Activated CD4-positive, alpha-beta T cell treated with anti-CD3 and anti-CD28 coated beads, Interleukin-2, amount 50 U/mL, for 16 hours (primary cell): Measurements from ENCODE around the gene FAM228A.

ENCODE experiments used
- DNase-seq: peaks from one replicate; pipeline ENCODE4 v3.0.0-alpha.2; 2020

The FAM228A gene

DNA sequence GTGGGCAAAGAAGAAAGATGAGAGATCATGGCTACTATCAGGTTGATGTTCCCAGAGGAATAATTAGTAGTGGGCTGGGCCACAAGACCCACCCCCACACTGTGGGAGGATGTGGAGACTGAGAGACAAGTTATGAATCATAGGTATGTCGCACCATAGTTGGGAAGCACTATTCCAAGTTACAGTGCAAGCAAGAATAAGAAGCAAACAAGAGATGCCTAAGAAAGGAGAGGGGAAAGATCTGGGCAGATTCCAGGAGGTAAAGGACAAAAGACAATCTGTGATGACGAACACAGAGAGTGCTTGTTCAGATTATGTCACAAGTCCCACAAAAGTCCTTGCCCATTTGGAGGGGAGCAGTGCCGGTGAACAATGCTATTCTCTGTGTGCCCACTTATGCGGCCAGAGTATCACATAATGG, 56.6 kb downstream of the FAM228A start:
- no peak for DNase-seq

GRCh38 chr2:24233321-24233720, 58.5 kb downstream of the FAM228A start:
- DNase-seq = no peak

DNA sequence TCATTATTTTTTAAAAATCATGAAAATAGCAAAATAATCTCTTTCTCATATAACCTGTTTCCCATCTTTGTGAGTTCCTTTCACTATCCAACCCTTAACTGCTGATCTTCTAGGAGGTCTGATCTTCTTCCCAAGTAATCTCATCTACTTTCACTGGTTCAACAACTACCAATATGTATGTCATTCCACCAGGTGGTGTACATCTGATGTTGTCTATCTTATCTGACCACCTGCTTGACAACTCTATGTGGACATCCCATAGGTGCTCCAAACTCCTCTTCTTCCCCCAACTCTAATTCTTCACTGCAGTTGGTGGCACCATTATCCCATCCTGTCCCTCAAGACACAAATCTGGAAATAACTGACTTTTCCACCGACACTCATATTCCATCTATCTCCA, 62.5 kb downstream of the FAM228A start:
- no peak for DNase-seq

DNA sequence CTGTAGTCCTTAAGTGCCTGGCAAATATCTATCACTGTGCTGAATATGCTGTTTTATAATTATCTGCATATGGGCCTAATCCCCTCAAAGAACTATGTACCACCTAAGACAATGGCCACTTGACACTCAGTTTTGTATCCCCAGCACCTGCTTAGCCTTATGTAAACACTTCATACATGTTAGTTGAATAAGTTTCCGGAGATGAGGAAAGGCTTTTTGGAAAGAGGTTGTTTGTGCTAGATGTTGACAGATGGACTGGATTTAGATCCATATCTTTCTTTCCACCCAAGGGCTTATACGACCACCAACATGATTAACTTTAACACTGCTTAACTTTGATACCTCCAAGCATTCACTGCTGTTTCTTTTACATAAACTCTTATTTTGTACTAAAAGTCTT, 63.3 kb downstream of the FAM228A start:
- DNase-seq = no peak

DNA sequence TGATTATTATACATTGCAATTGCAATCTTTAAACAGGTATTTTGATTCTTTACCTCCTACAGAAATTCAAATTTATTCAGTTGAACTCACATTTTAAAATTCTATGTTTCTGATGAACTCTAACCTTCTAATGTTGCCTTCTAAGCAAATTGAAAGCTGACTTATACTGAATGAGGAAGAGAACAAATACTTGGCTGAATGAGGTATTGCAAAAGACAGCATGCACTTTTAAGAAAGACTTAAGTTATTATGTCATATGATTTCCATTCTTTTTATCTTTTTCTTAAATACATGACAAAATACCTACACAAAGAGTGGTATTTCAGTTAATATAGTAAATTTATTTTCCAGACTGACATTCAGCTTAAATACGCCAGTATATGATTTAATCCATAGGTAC, 64.7 kb downstream of the FAM228A start:
- no peak for DNase-seq
